HepG2 (cell line): ENCODE data around the gene AEN. TPM values are rescaled to one million over a fixed set of nuclear protein-coding genes. Genes with fewer than 3 reads are reported as not detected.

ENCODE experiments used
- ATAC-seq: fragments of 200-7000 bp; cut with Tn5 transposase; 3 replicates; pipeline ENCODE4 v1.9.1; 2020; ENCODE audit warnings: mild to moderate bottlenecking, moderate library complexity
- BruUV-seq: library from RNA; stranded (reverse); fragments of 400-500 nt; replicated peaks from 2 replicates; lab custom pipeline; 2021; lab: Mats Ljungman, UMichigan
- CTCF ChIA-PET: fragments of 300-600 bp; formaldehyde crosslinking; extraction: SDS; loops from one replicate; lab custom pipeline; 2021; ENCODE audit warnings: low total read pairs, inconsistent platforms, low intra/inter-chr PET ratio; lab: Yijun Ruan, JAX
- POLR2A ChIA-PET: fragments of 350-600 bp; sonication (Branson Sonifier 250); formaldehyde crosslinking; loops from one replicate; lab custom pipeline; 2020; ENCODE audit warnings: antibody characterized with exemption, inconsistent platforms; lab: Yijun Ruan, JAX
- DNase-seq: peaks from one replicate; pipeline ENCODE4 v3.0.0-alpha.2; 2015; ENCODE audit warnings: low spot score
- FAIRE-seq: peaks from 3 replicates; lab custom pipeline; 2011; peaks lifted over from hg19 to GRCh38; lab: Jason Lieb, UNC
- H2AFZ ChIP-seq: one replicate; pipeline ENCODE4 v1.6.1; 2011; ENCODE audit warnings: low read length, inconsistent platforms
- H3K27ac ChIP-seq: fragments of 300-600 bp; 3 replicates; pipeline ENCODE4 v1.8.0; 2011; ENCODE audit warnings: mixed run types, mild to moderate bottlenecking, mixed read lengths, low read length, inconsistent platforms; ENCODE audit not compliant: insufficient read depth; ENCODE audit errors: extremely low read length
- H3K27me3 ChIP-seq, 2 experiments: fragments of 200-600 bp in 1 of 2; 2 replicates in 1 of 2; 3 replicates in 1 of 2; pipeline versions ENCODE4 v1.6.0 to v1.8.0; 2011; ENCODE audit warnings: low read length in 2 of 2, mild to moderate bottlenecking in 2 of 2, moderate library complexity in 2 of 2, inconsistent platforms in 1 of 2; ENCODE audit not compliant: insufficient read depth in 2 of 2, control insufficient read depth in 1 of 2
- H3K36me3 ChIP-seq, 2 experiments: fragments of 200-600 bp in 1 of 2; replicated peaks in 1 of 2; 2 replicates in 1 of 2; 3 replicates in 1 of 2; pipeline versions ENCODE4 v1.5.1 to v1.8.0; 2011; ENCODE audit warnings: low read length in 2 of 2, inconsistent platforms in 1 of 2; ENCODE audit not compliant: insufficient read depth in 2 of 2, control insufficient read depth in 1 of 2
- H3K4me1 ChIP-seq: 2 replicates; pipeline ENCODE4 v1.5.1; 2012; ENCODE audit warnings: low read length, inconsistent platforms; ENCODE audit not compliant: insufficient read depth
- H3K4me2 ChIP-seq: 2 replicates; pipeline ENCODE4 v1.6.0; 2011; ENCODE audit warnings: low read depth, low read length, inconsistent platforms
- H3K4me3 ChIP-seq, 3 experiments: fragments of 200-600 bp in 1 of 3; sonication (generic), shearing (Covaris generic) in 1 of 3; replicated peaks in 1 of 3; 2 replicates each; pipeline ENCODE4 v1.5.1; 2011 to 2016; ENCODE audit warnings: low read length in 3 of 3, inconsistent platforms in 2 of 3, low read depth in 2 of 3, mild to moderate bottlenecking in 2 of 3, control low read depth in 1 of 3, mixed read lengths in 1 of 3; ENCODE audit not compliant: insufficient read depth in 1 of 3
- H3K79me2 ChIP-seq: one replicate; pipeline ENCODE4 v1.6.1; 2011; ENCODE audit warnings: low read length, inconsistent platforms; ENCODE audit not compliant: insufficient read depth
- H3K9ac ChIP-seq: 2 replicates; pipeline ENCODE4 v1.6.0; 2011; ENCODE audit warnings: mild to moderate bottlenecking, low read depth, low read length, inconsistent platforms; ENCODE audit not compliant: insufficient read depth
- H3K9me3 ChIP-seq: 2 replicates; pipeline ENCODE4 v1.5.1; 2012; ENCODE audit warnings: mild to moderate bottlenecking, low read length
- H4K20me1 ChIP-seq: 2 replicates; pipeline ENCODE4 v1.6.0; 2011; ENCODE audit warnings: inconsistent platforms, mild to moderate bottlenecking, low read length, moderate library complexity; ENCODE audit not compliant: insufficient read depth
- CHCHD3 ChIP-seq: sonication (generic); formaldehyde crosslinking; IDR thresholded peaks from 2 replicates; pipeline ENCODE4 v1.8.0; 2022; ENCODE audit warnings: mild to moderate bottlenecking, missing genetic modification reagents, moderate library complexity
- DMAP1 ChIP-seq: IDR thresholded peaks from 2 replicates; pipeline ENCODE4 v1.6.1; 2016
- HMG20A ChIP-seq: IDR thresholded peaks from 2 replicates; pipeline ENCODE4 v1.6.1; 2016; ENCODE audit warnings: borderline replicate concordance
- HNRNPK ChIP-seq: fragments of 200-400 bp; formaldehyde crosslinking; IDR thresholded peaks from 2 replicates; pipeline ENCODE4 v1.6.1; 2018; ENCODE audit warnings: low read length, low read depth, moderate library complexity, mild to moderate bottlenecking; ENCODE audit not compliant: poor library complexity, severe bottlenecking
- MED8 ChIP-seq: sonication (generic); formaldehyde crosslinking; IDR thresholded peaks from 2 replicates; pipeline ENCODE4 v1.8.1; 2023; ENCODE audit warnings: mild to moderate bottlenecking, missing genetic modification reagents; ENCODE audit not compliant: insufficient replicate concordance
- NCOA5 ChIP-seq: sonication (generic); formaldehyde crosslinking; IDR thresholded peaks from 2 replicates; pipeline ENCODE4 v1.4.0; 2020; ENCODE audit warnings: missing genetic modification reagents
- PCBP1 ChIP-seq: fragments of 200-400 bp; formaldehyde crosslinking; IDR thresholded peaks from 2 replicates; pipeline ENCODE4 v1.6.1; 2017; ENCODE audit warnings: mild to moderate bottlenecking, low read depth, low read length, borderline replicate concordance
- SAP130 ChIP-seq: IDR thresholded peaks from 2 replicates; pipeline ENCODE4 v1.6.1; 2016; ENCODE audit warnings: low read depth
- SIX4 ChIP-seq: sonication (generic); formaldehyde crosslinking; IDR thresholded peaks from 2 replicates; pipeline ENCODE4 v1.4.0; 2020; ENCODE audit warnings: missing genetic modification reagents
- SMAD3 ChIP-seq: sonication (generic); formaldehyde crosslinking; IDR thresholded peaks from 2 replicates; pipeline ENCODE4 v1.4.0; 2020; ENCODE audit warnings: missing genetic modification reagents
- SNAPC5 ChIP-seq: sonication (generic); formaldehyde crosslinking; IDR thresholded peaks from 2 replicates; pipeline ENCODE4 v1.8.1; 2023; ENCODE audit warnings: mild to moderate bottlenecking, missing genetic modification reagents, borderline replicate concordance
- TRIM24 ChIP-seq: sonication (generic); formaldehyde crosslinking; IDR thresholded peaks from 2 replicates; pipeline ENCODE4 v1.8.0; 2022; ENCODE audit warnings: mild to moderate bottlenecking, missing genetic modification reagents
- ZBTB7A ChIP-seq: sonication (generic); formaldehyde crosslinking; IDR thresholded peaks from 2 replicates; pipeline ENCODE4 v1.8.0; 2022; ENCODE audit warnings: mild to moderate bottlenecking, missing genetic modification reagents
- ZNF512 ChIP-seq: sonication (generic); formaldehyde crosslinking; IDR thresholded peaks from 2 replicates; pipeline ENCODE4 v1.4.0; 2020; ENCODE audit warnings: mild to moderate bottlenecking, missing genetic modification reagents
- ZNF589 ChIP-seq: sonication (generic); formaldehyde crosslinking; conservative IDR thresholded peaks from 2 replicates; pipeline ENCODE4 v1.8.0; 2022; ENCODE audit warnings: mild to moderate bottlenecking, moderate library complexity, missing genetic modification reagents
- ZNF605 ChIP-seq: sonication (generic); formaldehyde crosslinking; IDR thresholded peaks from 2 replicates; pipeline ENCODE4 v1.8.0; 2022; ENCODE audit warnings: mild to moderate bottlenecking, missing genetic modification reagents
- ZNF773 ChIP-seq: sonication (generic); formaldehyde crosslinking; IDR thresholded peaks from 2 replicates; pipeline ENCODE4 v1.4.0; 2020; ENCODE audit warnings: missing genetic modification reagents, borderline replicate concordance
- WGBS: methylation state at CpG from one replicate; pipeline ENCODE4 v1.1.6; 2017; ENCODE audit warnings: low lambda C conversion rate; 5-methylcytosine and 5-hydroxymethylcytosine counted together
- in situ Hi-C: cut with HindIII; loops from 2 replicates; pipeline ENCODE4 v1.10.0; 2017; ENCODE audit warnings: low pct_unique_long_range_greater_than_20kb; ENCODE audit not compliant: extremely low pct_ligation_motif_present
- intact Hi-C: fragments of 100-400 bp; cut with micrococcal nuclease; formaldehyde crosslinking; loops from one replicate; pipeline ENCODE4 v1.10.0; 2022; ENCODE audit not compliant: unreplicated experiment
- polyA plus RNA-seq, 8 experiments: library from polyadenylated mRNA; depleted of rRNA in 3 of 8; stranded (reverse) in 7 of 8; unstranded in 1 of 8; fragments of >200 nt; fragmentation: Illumina TruSeq in 4 of 8; extraction: Trizol in 4 of 8; gene quantifications; 2 replicates each; pipeline versions ENCODE4 v1.2.1 to v1.2.3, GENCODE V29; 2011 to 2016; ENCODE audit warnings: low read depth in 4 of 8, missing spikeins in 1 of 8, mixed read lengths in 1 of 8; ENCODE audit not compliant: insufficient read depth in 1 of 8
- total RNA-seq, 5 experiments: library from RNA; depleted of rRNA; stranded (reverse); fragments of >200 nt; fragmentation: Illumina TruSeq; extraction: Trizol; gene quantifications; 2 replicates each; pipeline ENCODE4 v1.2.3, GENCODE V29; 2016; ENCODE audit warnings: low read depth in 1 of 5

AEN gene
- total and polyA plus RNA-seq, 2 of the 13 experiments (the other 11 are each of a cell fraction or from before 2014, with no cell fraction given) = 51.3 to 118 TPM

- Histone ChIP-seq H3K9ac (no peak overlapping the region), H3K79me2 (no peaks in the 10 kb centered on the region), H3K4me2 (no peak overlapping the region), H4K20me1 (0 out of 2 replicates have a peak, but pooled peaks cover 2% of the 10 kb centered on the region), H3K27me3 (no peaks in the 10 kb centered on the region; a peak in 1 of 5 replicates), H3K27ac (no peak overlapping the region), H3K4me1 (peaks cover 7% of the 10 kb centered on the region; the same call in 1 of the 2 replicates), H3K9me3 (no peaks in the 10 kb centered on the region), H3K36me3 (no peaks in the 10 kb centered on the region), H3K4me3 (no peak overlapping the region), H2AFZ (no peak overlapping the region)
- ChIA-PET POLR2A (interaction anchor here (1.0 kb wide), 1 partner anchor 14 kb away, joined by 3 read pairs; no protein-coding TSS in a partner anchor), CTCF (no interaction called here)
- in situ Hi-C loops = loop anchor here (5.0 kb wide), 1 partner anchor 175 kb away; no protein-coding TSS in a partner anchor
- TF ChIP-seq CHCHD3 (no peak), ZNF605 (CRISPR knock-in tag) (no peak), HMG20A (no peak), SMAD3 (CRISPR knock-in tag) (no peak), NCOA5 (no peak), ZNF773 (no peak), MED8 (CRISPR knock-in tag) (no peak), SIX4 (CRISPR knock-in tag) (no peak), SAP130 (CRISPR knock-in tag) (no peak), TRIM24 (no peak), ZNF512 (CRISPR knock-in tag) (no peak), PCBP1 (0 out of 2 replicates have a peak, but pooled peaks have one; percentile 63), ZBTB7A (no peak), HNRNPK (peak; percentile 46), ZNF589 (CRISPR knock-in tag) (no peak), DMAP1 (no peak), SNAPC5 (CRISPR knock-in tag) (no peak)
- DNase-seq = no peak
- BruUV-seq = no TSS peak
- intact Hi-C loops = no loop called here
- 78% methylated on average over 4 of the region's 9 CpGs for WGBS
- no peak for FAIRE-seq
- no peak for ATAC-seq
These were observed 30.8 kb downstream of the AEN start for GRCh38 chr15:88651971-88652370.
